Transverse colon (tissue), 3 donors: ENCODE data around the gene GNB4.

ENCODE experiments used
- POLR2A ChIP-seq: fragments of 450-650 bp; IDR thresholded peaks from one replicate; pipeline ENCODE4 v1.6.1; 2016; ENCODE audit warnings: antibody characterized with exemption, mild to moderate bottlenecking, moderate library complexity
- TF ChIP-seq, protein P1 (sequence below), 5 experiments: fragments of 200-600 bp in 3 of 5; fragments of 450-650 bp in 2 of 5; sonication (generic) in 3 of 5; IDR thresholded peaks; 1 replicate in 2 of 5; 2 replicates in 3 of 5; pipeline ENCODE4 v1.5.1; 2016 to 2017; ENCODE audit warnings: antibody characterized with exemption in 5 of 5, inconsistent platforms in 3 of 5, mild to moderate bottlenecking in 2 of 5, moderate library complexity in 1 of 5

- TF ChIP-seq POLR2A = no peak
- TF ChIP-seq, protein P1, sequence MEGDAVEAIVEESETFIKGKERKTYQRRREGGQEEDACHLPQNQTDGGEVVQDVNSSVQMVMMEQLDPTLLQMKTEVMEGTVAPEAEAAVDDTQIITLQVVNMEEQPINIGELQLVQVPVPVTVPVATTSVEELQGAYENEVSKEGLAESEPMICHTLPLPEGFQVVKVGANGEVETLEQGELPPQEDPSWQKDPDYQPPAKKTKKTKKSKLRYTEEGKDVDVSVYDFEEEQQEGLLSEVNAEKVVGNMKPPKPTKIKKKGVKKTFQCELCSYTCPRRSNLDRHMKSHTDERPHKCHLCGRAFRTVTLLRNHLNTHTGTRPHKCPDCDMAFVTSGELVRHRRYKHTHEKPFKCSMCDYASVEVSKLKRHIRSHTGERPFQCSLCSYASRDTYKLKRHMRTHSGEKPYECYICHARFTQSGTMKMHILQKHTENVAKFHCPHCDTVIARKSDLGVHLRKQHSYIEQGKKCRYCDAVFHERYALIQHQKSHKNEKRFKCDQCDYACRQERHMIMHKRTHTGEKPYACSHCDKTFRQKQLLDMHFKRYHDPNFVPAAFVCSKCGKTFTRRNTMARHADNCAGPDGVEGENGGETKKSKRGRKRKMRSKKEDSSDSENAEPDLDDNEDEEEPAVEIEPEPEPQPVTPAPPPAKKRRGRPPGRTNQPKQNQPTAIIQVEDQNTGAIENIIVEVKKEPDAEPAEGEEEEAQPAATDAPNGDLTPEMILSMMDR (IDR thresholded peaks at IDR 0.05) = no peak
Observed at GRCh38 chr3:179418610-179419009, 32.7 kb downstream of the GNB4 start.
